ENCODE measurements around the gene PTGES.
"Not testable (repeated sequence)": the region's sequence is repeated elsewhere in the genome, so short reads cannot be mapped to it uniquely, and the experiment has no call there.

Gene PTGES

DNA sequence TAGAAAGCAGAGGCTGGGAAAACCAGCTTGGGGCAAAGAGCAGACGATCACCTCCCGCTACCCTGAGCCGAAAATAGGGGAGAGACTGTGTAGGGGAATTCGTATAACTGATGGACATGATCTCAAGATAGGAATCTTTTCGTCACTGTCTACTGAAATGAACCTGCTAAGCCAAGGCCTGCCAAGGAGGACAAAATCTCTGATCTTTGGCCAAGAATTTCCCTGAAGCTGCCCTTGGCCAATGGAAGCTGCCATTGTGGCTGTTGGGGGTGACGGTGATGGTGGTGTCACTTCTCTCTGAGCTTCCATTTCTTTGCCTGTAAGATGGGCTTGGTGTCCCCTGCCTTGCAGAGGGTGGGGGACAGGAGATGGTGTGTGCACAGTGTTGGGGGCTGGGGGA lies 3.3 kb upstream of the PTGES start:
- H3K4me3 ChIP-seq (ENCODE audit: low read depth, low read length): no peak overlapping the region
- DNase-seq (ENCODE audit: low read depth): no peak
- no peak for TF ChIP-seq POLR2A (IDR thresholded peaks at IDR 0.05; ENCODE audit: extremely low read depth, insufficient read length)

DNA sequence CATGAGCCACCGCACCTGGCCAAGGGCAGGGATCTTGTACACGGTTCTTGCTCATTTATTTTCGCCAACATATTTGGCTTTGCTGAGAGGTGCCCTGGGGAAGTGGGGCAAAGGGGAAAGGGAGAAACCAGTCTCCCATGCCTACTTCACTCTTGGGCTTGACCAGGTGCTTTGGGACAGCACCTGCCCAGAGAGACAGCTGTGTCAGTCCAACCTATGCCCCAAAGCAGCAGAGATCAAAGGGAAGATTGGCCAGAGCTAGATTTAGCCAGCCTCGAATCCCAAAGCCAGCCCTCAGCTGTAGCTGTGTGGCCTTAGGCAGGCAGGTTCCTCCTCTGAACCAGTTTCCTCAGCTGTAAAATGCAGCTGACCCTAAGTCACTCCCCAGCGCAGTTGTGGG lies 2.3 kb upstream of the PTGES start:
- DNase-seq (ENCODE audit: low read depth): no peak
- TF ChIP-seq MAX (IDR thresholded peaks at IDR 0.05; ENCODE audit: low read depth, low read length) (no peak), POLR2A (IDR thresholded peaks at IDR 0.05; ENCODE audit: extremely low read depth, insufficient read length) (no peak), CTCF (IDR thresholded peaks at IDR 0.05; ENCODE audit: low read depth, low read length) (no peak), MYC (IDR thresholded peaks at IDR 0.05; ENCODE audit: low read depth, low read length) (no peak)
- no peak overlapping the region for H3K4me3 ChIP-seq (ENCODE audit: low read depth, low read length)

GRCh38 chr9:129751841-129752801 lies 721 bp downstream of the PTGES start:
- no peak for TF ChIP-seq POLR2A (IDR thresholded peaks at IDR 0.05; ENCODE audit: extremely low read depth, insufficient read length)
- no peak for DNase-seq (ENCODE audit: low read depth)
- no peak overlapping the region for H3K4me3 ChIP-seq (ENCODE audit: low read depth, low read length)

GRCh38 chr9:129750013-129750638 lies 2.7 kb downstream of the PTGES start:
- TF ChIP-seq POLR2A (IDR thresholded peaks at IDR 0.05; ENCODE audit: extremely low read depth, insufficient read length) (no peak), CTCF (IDR thresholded peaks at IDR 0.05; ENCODE audit: low read depth, low read length) (no peak), MAX (IDR thresholded peaks at IDR 0.05; ENCODE audit: low read depth, low read length) (no peak)
- DNase-seq (ENCODE audit: low read depth): no peak
- H3K4me3 ChIP-seq (ENCODE audit: low read depth, low read length): no peak overlapping the region

DNA sequence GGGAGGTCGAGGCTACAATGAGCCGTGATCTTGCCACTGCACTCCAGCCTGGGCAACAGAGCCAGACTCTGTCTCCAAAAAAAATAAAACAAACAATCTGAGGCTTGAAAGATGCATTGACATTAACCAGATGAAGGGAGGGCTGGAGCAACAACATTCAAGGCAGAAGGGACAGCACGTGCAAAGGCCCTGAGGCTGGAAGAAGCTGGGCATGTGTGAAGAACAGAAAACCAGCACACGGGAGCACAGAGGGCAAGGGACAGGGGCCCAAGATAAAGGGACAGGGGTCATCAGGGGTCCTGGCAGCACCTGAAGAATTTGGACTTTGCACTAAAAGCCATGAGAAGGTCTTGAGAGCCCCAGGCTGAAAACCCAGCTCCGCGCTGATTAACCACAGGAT lies 3.3 kb downstream of the PTGES start:
- no peak for TF ChIP-seq MYC (IDR thresholded peaks at IDR 0.05; ENCODE audit: low read depth, low read length)
- no peak for TF ChIP-seq POLR2A (IDR thresholded peaks at IDR 0.05; ENCODE audit: extremely low read depth, insufficient read length)
- no peak for TF ChIP-seq MAX (IDR thresholded peaks at IDR 0.05; ENCODE audit: low read depth, low read length)
- no peak for DNase-seq (ENCODE audit: low read depth)
- no peak overlapping the region for H3K4me3 ChIP-seq (ENCODE audit: low read depth, low read length)

DNA sequence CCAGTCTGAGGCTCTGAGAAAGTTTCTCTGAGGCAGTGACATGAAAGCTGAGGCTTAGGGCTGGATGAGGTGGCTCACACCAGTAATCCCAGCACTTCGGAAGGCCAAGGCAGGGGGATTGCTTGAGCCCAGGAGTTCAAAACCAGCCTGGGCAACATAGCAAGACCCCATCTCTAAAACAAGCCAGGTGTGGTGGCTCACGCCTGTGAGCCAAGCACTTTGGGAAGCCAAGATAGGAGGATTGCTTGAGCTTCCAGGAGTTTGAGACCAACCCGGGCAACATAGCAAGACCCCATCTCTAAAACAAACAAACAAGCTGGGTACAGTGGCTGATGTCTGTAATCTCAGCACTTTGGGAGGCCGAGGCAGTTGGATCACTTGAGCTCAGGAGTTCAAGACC lies 3.8 kb downstream of the PTGES start:
- DNase-seq (ENCODE audit: low read depth): not testable (repeated sequence)

DNA sequence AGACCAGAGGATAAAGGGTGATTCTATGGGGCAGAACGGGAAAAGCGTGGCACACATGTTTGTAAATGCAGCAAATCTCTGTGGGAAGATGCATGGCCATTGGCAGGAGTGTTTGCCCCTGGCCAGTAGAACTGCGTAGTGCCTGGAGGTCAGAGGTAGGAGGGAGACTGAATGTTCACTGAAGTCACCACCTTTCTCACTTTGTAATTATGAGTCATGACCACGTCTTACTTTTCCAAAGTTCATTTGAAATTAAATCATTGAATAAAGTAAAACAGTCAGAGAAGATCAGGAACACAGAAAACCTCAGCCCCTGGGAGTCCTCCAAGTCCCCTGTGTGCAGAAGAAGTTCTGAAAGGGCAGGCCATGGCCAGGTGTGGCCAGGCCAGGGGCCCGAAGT lies 4.6 kb downstream of the PTGES start:
- DNase-seq (ENCODE audit: low read depth): no peak
- TF ChIP-seq MAX (IDR thresholded peaks at IDR 0.05; ENCODE audit: low read depth, low read length): no peak
- TF ChIP-seq POLR2A (IDR thresholded peaks at IDR 0.05; ENCODE audit: extremely low read depth, insufficient read length): no peak
- TF ChIP-seq MYC (IDR thresholded peaks at IDR 0.05; ENCODE audit: low read depth, low read length): no peak
- no peak for TF ChIP-seq CTCF (IDR thresholded peaks at IDR 0.05; ENCODE audit: low read depth, low read length)
- H3K4me3 ChIP-seq (ENCODE audit: low read depth, low read length): no peak overlapping the region

More for the DNA sequence above, 3.8 kb downstream of the PTGES start:
- not testable (repeated sequence) for H3K4me3 ChIP-seq (ENCODE audit: low read depth, low read length)
